Suprapubic skin (tissue), 4 donors: ENCODE measurements around the gene ALG6. TPM values are rescaled to one million over a fixed set of nuclear protein-coding genes. Genes with fewer than 3 reads are reported as not detected.

ENCODE experiments used
- DNase-seq, 2 donors: peaks; one replicate each; pipeline ENCODE4 v3.0.0-alpha.2; 2019; ENCODE audit warnings: low spot score in 2 of 2
- H3K27ac ChIP-seq: fragments of 200-600 bp; sonication (generic); one replicate; pipeline ENCODE4 v1.5.1; 2019
- H3K27me3 ChIP-seq: fragments of 200-600 bp; sonication (generic); one replicate; pipeline ENCODE4 v1.5.1; 2019
- H3K36me3 ChIP-seq: fragments of 200-600 bp; sonication (generic); one replicate; pipeline ENCODE4 v1.5.1; 2019
- H3K4me1 ChIP-seq: fragments of 200-600 bp; sonication (generic); one replicate; pipeline ENCODE4 v1.5.1; 2019
- H3K4me3 ChIP-seq: fragments of 200-600 bp; sonication (generic); one replicate; pipeline ENCODE4 v1.5.1; 2019; ENCODE audit warnings: mild to moderate bottlenecking
- H3K9me3 ChIP-seq: fragments of 200-600 bp; sonication (generic); one replicate; pipeline ENCODE4 v1.5.1; 2019
- EP300 ChIP-seq: sonication (generic); formaldehyde crosslinking; IDR thresholded peaks from one replicate; pipeline ENCODE4 v1.6.1; 2017; ENCODE audit warnings: antibody characterized with exemption
- POLR2A ChIP-seq, 2 donors: fragments of 450-650 bp; IDR thresholded peaks; one replicate each; pipeline ENCODE4 v1.6.1; 2017; ENCODE audit warnings: antibody characterized with exemption in 2 of 2, mild to moderate bottlenecking in 2 of 2, moderate library complexity in 2 of 2
- POLR2AphosphoS5 ChIP-seq, 3 donors: sonication (generic); formaldehyde crosslinking; IDR thresholded peaks; one replicate each; pipeline ENCODE4 v1.6.1; 2017; ENCODE audit warnings: antibody characterized with exemption in 3 of 3
- WGBS: methylation state at CpG from one replicate; pipeline ENCODE4 v1.1.5; 2018; 5-methylcytosine and 5-hydroxymethylcytosine counted together
- total RNA-seq, 4 donors: library from RNA; depleted of rRNA; stranded (reverse); fragments of >200 nt; gene quantifications; one replicate each; pipeline ENCODE4 v1.1.0, GENCODE V29; 2016
- TF ChIP-seq, protein P1 (sequence below), 2 donors: fragments of 200-600 bp in 1 of 2; fragments of 450-650 bp in 1 of 2; sonication (generic) in 1 of 2; IDR thresholded peaks; one replicate each; pipeline ENCODE4 v1.5.1; 2016 to 2019; ENCODE audit warnings: antibody characterized with exemption in 2 of 2, mild to moderate bottlenecking in 1 of 2, moderate library complexity in 1 of 2

Gene ALG6
- total RNA-seq, 4 donors from 2014 or later = 10.0 to 45.0 (median 17.6) TPM

DNA sequence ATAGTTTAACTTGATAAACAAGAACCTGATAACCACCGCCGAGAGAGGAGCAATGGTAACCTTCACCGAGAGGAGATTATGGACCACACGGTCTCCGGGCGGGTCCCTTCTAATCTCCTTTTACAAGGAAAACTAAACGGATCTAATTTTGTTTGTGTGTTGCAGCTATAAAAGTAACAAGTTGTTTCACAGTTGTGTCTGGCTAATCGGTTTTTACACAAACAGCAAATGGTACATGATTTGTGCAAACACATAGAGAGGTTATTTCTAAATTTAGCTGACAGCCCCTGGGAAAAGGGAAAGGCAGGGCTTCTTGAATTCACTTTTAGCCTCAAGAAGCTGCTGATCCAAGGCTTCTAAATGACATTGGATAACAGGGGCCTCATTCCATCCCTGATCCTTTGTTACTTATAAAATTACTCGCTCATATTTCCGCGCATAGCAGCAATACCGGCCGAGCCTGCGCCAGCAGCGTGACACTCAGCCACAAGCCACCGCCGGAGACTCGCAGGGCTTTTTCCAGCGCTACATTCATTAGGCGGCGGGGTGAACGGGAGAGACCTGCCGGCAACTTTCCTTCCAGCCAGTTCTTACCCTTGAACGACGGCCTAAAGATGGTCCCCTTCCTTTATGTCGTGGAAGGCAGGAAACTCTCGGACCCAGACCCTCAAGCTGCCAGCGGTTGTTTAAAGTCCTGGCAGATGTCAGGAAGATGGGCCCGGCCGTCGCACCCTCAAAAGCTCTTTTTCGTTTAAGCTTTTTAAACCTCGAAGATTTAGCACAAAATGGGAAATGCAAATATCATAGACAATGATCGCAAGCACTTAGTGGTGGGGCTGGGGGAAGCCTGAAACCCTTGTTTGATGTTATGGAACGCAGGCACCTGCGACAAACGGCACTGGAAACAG lies 40.7 kb upstream of the ALG6 start:
- H3K4me3 ChIP-seq = no peak overlapping the region
- WGBS = 16% methylated on average over 35 of the region's 37 CpGs
- peaks cover 100% of the 10 kb centered on the region for H3K27me3 ChIP-seq
- no peak for DNase-seq
- no peaks in the 10 kb centered on the region for H3K36me3 ChIP-seq
- H3K4me1 ChIP-seq = peaks cover 44% of the 10 kb centered on the region
- no peak overlapping the region for H3K27ac ChIP-seq
- no peaks in the 10 kb centered on the region for H3K9me3 ChIP-seq
- TF ChIP-seq POLR2AphosphoS5 (IDR thresholded peaks at IDR 0.05) = no peak
- TF ChIP-seq POLR2A (IDR thresholded peaks at IDR 0.05) = no peak
- TF ChIP-seq EP300 = no peak
- TF ChIP-seq, protein P1, sequence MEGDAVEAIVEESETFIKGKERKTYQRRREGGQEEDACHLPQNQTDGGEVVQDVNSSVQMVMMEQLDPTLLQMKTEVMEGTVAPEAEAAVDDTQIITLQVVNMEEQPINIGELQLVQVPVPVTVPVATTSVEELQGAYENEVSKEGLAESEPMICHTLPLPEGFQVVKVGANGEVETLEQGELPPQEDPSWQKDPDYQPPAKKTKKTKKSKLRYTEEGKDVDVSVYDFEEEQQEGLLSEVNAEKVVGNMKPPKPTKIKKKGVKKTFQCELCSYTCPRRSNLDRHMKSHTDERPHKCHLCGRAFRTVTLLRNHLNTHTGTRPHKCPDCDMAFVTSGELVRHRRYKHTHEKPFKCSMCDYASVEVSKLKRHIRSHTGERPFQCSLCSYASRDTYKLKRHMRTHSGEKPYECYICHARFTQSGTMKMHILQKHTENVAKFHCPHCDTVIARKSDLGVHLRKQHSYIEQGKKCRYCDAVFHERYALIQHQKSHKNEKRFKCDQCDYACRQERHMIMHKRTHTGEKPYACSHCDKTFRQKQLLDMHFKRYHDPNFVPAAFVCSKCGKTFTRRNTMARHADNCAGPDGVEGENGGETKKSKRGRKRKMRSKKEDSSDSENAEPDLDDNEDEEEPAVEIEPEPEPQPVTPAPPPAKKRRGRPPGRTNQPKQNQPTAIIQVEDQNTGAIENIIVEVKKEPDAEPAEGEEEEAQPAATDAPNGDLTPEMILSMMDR (IDR thresholded peaks at IDR 0.05) = no peak

DNA sequence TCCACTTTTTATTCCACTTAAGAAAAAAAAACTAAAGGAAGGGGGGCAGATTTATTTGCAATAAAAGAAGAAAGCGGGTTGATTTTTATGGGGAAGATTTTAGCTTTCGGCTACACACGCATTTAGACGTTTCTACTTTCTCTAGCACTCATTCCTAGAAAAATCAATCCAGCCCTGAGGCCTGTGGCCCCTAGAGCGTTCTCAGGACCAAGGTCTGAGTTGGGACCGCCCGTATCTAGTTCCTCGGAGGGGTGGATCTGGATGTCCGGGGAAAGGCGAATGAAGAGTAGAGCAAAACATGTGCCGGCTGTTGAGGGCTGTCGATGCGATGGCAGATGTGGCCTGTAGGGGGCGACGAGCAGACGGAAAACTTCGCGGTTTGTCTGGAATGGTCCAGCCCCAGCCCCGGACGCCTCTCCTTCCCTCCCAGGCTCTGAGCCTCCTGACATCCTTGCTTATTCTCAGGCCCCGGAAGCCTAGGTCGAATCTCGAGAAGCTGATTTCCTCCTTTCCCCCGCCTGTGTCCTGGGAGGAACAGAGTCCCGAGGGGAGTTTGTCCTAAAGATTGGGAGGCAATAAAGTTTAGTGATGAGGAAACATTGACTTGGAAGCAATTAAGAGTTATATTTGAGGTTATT lies 39.9 kb upstream of the ALG6 start:
- no peak overlapping the region for H3K4me3 ChIP-seq
- H3K27me3 ChIP-seq = peaks cover 100% of the 10 kb centered on the region
- H3K27ac ChIP-seq = no peak overlapping the region
- H3K9me3 ChIP-seq = no peaks in the 10 kb centered on the region
- DNase-seq = peak in 1 of 2 donors; percentile 65
- H3K36me3 ChIP-seq = no peaks in the 10 kb centered on the region
- 17% methylated on average over 23 of the region's 25 CpGs for WGBS
- TF ChIP-seq, protein P1 (IDR thresholded peaks at IDR 0.05) = peak in 1 of 2 donors; percentile 76
- TF ChIP-seq POLR2AphosphoS5 (IDR thresholded peaks at IDR 0.05) = no peak
- H3K4me1 ChIP-seq = peaks cover 36% of the 10 kb centered on the region

DNA sequence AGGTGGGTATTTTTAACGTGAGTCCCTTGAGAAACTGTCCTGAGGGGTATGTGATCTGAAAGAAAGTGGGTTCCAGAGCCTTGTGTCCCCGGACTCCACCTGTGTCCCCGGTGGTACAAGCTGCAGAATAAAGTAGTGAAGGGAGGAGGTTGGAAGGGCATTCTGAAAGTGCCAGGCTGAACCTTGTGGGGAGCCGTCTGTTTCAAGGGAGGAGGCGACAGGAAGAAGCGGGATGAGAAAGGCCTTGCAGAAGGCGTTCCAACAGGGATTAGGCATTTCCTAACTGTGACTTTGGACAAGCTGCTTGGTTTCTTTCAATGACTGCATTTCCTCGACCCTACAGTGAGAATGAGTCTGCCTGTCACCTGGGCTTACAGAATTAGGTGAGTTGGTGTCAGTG lies 39.3 kb upstream of the ALG6 start:
- TF ChIP-seq POLR2AphosphoS5 (IDR thresholded peaks at IDR 0.05) (no peak), POLR2A (IDR thresholded peaks at IDR 0.05) (no peak), EP300 (no peak)
- TF ChIP-seq, protein P1 (IDR thresholded peaks at IDR 0.05) = no peak
- no peak overlapping the region for H3K27ac ChIP-seq
- peaks cover 30% of the 10 kb centered on the region for H3K4me1 ChIP-seq
- H3K4me3 ChIP-seq = no peak overlapping the region
- peaks cover 100% of the 10 kb centered on the region for H3K27me3 ChIP-seq
- H3K36me3 ChIP-seq = no peaks in the 10 kb centered on the region
- WGBS = 71% methylated on average over 8 of the region's 8 CpGs
- DNase-seq = no peak
- H3K9me3 ChIP-seq = no peaks in the 10 kb centered on the region

DNA sequence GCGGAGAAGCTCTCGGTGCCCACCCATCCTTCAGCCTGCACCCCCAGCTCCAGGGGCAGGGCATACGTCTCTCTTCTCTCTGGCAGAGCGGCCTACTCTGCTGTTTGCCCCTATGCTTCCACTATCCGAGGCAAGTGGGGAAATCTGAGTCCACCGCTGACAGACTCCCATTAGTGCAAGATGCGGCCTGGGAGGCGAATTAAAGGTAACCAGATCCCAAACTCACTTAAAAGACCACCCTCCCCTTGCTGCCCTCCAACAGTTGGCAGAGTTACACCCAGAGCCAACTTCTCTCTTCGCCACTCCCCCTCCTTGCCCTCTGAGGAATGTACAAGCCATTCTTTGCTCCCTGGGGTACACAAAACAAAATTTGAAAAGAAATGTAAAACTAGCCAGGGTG lies 38.6 kb upstream of the ALG6 start:
- no peak overlapping the region for H3K27ac ChIP-seq
- DNase-seq = no peak
- TF ChIP-seq, protein P1 (IDR thresholded peaks at IDR 0.05) = no peak
- TF ChIP-seq EP300 (no peak), POLR2A (IDR thresholded peaks at IDR 0.05) (no peak), POLR2AphosphoS5 (IDR thresholded peaks at IDR 0.05) (no peak)
- H3K36me3 ChIP-seq = no peaks in the 10 kb centered on the region
- H3K27me3 ChIP-seq = peaks cover 100% of the 10 kb centered on the region
- 92% methylated on average over 7 of the region's 9 CpGs for WGBS
- peaks cover 24% of the 10 kb centered on the region for H3K4me1 ChIP-seq
- no peak overlapping the region for H3K4me3 ChIP-seq
- no peaks in the 10 kb centered on the region for H3K9me3 ChIP-seq
